Retinal pigment epithelial cell (primary cell): ENCODE data around the gene PUDP.
"Not testable (repeated sequence)": the region's sequence is repeated elsewhere in the genome, so short reads cannot be mapped to it uniquely, and the experiment has no call there.

ENCODE experiments used
- DNase-seq: peaks from one replicate; pipeline ENCODE4 v3.0.0-alpha.2; 2010; ENCODE audit warnings: low read depth
- H3K4me3 ChIP-seq: 2 replicates; pipeline ENCODE4 v1.5.1; 2011; ENCODE audit warnings: mild to moderate bottlenecking, low read length, control low read depth, moderate library complexity
- CTCF ChIP-seq: conservative IDR thresholded peaks from 2 replicates; pipeline ENCODE4 v1.5.1; 2011; ENCODE audit warnings: low read depth, low read length, control low read depth, inconsistent platforms

Gene PUDP

DNA sequence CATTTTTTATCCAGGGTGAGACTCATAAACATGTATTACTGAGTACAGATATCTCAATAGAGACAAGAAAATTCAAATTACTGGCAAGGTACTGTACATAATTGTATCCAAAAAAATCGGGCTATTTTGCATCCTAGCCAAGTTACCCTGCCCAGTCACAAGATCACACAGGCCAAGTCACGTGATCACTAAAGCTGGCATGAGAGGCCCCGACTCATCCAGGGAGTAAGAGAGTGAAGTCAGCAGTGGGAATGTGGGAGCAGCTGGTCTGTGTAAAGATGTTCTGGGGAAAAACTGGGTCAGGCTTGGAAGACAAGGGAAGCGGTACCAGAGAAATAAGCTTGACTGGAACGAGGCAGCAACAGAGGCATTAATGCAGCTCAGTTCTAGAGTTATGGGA is 119.7 kb downstream of the PUDP start:
- no peak for TF ChIP-seq CTCF
- no peak overlapping the region for H3K4me3 ChIP-seq
- DNase-seq, result no peak

GRCh38 chrX:7027071-7027470 is 120.9 kb downstream of the PUDP start:
- no peak for TF ChIP-seq CTCF
- DNase-seq, result no peak

GRCh38 chrX:7026365-7026764 is 121.6 kb downstream of the PUDP start:
- DNase-seq, H3K4me3 ChIP-seq: not testable (repeated sequence)

More at GRCh38 chrX:7027071-7027470, 120.9 kb downstream of the PUDP start:
- H3K4me3 ChIP-seq, result no peak overlapping the region

DNA sequence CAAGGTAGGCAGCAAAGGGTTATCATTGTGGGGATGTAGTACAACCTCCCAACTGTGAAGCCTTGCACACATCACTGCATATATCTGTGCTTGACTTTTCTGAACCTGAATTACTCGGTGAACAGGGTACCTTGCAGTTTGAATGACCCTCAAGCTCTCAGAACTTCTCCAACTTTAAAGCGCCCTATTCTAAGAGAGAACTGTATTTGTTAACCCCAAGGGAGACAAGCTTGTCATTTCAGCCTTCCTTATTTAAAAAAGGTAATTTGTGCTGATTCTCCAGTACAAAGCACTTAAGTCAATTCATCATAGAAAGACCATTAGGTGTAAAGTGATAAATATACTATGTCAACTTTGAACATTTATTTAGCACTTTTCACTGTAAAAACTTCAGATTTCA is 122.5 kb downstream of the PUDP start:
- no peak for TF ChIP-seq CTCF
- H3K4me3 ChIP-seq, result no peak overlapping the region
- DNase-seq, result no peak

- TF ChIP-seq CTCF, result no peak
- DNase-seq, result no peak
- H3K4me3 ChIP-seq, result no peak overlapping the region
These were observed 123.1 kb downstream of the PUDP start for GRCh38 chrX:7024850-7025249.

- not testable (repeated sequence) for DNase-seq, H3K4me3 ChIP-seq
These were observed 125.0 kb downstream of the PUDP start for GRCh38 chrX:7022996-7023395.

DNA sequence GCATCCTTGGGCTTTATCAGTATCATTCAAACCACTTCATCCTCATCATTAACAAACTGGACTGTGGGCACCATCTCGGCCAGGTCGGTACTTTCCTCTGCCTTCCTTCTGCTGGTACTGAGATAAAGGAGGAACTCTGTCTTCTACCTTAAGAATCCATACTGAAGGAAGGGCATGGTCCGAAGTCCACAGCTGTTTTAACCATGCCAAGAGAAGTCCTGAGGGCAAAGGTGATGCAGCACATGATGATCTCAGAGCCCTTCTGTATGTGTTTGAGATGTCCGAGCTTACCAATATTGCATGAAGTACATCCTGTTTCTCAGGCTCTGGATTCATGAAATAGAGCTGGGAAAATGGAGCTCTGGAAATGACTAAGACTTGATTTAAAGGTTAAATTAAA is 126.0 kb downstream of the PUDP start:
- no peak for DNase-seq
- TF ChIP-seq CTCF, result no peak

DNA sequence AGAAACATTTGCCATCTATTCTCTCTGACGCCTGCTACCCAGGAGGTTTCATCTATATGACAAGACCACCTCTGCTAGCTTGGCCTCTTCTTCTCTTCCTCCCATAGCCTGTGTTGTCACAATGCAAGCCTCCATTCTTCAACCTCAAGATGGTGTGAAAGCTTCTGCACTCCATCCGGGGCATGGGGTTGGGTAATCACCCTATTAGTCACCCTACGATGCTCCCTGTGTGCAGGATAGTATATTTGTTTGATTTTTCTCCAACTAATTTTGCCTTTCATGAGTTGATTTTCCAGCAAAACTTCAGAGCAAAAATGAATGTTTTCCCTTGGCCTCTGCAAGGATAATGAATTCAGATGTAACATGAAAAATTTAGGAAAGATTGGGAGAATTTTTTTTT is 128.4 kb downstream of the PUDP start:
- DNase-seq, result no peak
- no peak for TF ChIP-seq CTCF
- H3K4me3 ChIP-seq, result no peak overlapping the region

More for the DNA sequence above, 126.0 kb downstream of the PUDP start:
- no peak overlapping the region for H3K4me3 ChIP-seq

DNA sequence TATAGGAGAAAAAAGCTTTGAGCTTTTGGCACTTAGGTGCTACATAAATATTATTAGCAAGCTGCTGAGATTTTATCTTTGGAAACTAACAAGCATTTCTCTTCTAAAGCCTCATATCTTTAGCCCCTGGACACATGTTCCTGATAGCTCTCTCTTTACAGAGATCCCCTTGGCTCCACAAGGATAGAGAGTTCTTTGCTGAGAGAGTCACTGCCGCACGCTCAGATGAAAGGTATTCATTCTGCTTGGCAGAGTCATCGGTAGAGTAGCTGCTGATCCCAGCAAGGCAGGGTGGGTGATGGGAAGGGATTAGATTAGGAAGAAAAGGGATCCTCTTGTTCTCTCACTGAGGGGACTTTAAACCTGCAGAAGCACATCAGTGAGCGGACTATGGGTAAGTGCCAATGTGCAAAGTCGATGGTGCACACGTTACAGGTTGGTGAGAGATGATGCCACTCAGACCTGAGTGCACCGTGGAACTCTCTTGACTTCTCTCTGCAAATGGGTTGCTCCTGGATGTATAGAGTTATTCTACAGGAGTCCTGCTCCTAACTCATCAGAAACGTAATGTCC is 135.6 kb downstream of the PUDP start:
- not testable (repeated sequence) for H3K4me3 ChIP-seq, DNase-seq

DNA sequence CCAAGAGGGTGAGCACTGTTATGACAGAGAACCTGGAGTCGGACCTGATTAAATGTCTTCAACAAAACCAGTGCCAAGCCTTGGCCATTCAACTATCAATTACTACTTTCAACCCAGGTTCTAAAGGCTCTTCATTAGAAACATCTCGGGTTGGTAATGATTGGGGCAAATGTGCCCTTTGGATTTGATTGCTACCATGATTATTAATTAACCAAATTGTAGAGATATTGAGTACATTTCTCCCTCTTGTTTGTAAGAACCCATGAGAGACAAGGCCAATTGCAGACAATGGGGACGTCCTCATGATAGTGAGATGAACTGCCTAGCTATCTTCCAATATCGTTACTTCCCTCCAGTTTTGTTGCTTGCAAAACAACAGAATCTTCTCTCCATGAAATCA is 137.1 kb downstream of the PUDP start:
- DNase-seq, H3K4me3 ChIP-seq: not testable (repeated sequence)

GRCh38 chrX:7007328-7007727 is 140.6 kb downstream of the PUDP start:
- not testable (repeated sequence) for DNase-seq, H3K4me3 ChIP-seq
